Loucy (cell line): ENCODE results near the gene CRYBA4.

ENCODE experiments used
- H2AFZ ChIP-seq: fragments of 200-600 bp; sonication (generic); 2 replicates; pipeline ENCODE4 v1.6.0; 2016; ENCODE audit warnings: antibody characterized with exemption, mild to moderate bottlenecking, low read length, moderate library complexity
- H3F3A ChIP-seq: fragments of 200-600 bp; 2 replicates; pipeline ENCODE4 v1.6.0; 2016; ENCODE audit warnings: antibody characterized with exemption, low read depth, mild to moderate bottlenecking
- H3K27me3 ChIP-seq: fragments of 200-600 bp; sonication (generic); 2 replicates; pipeline ENCODE4 v1.6.1; 2014; ENCODE audit warnings: low read length, mild to moderate bottlenecking; ENCODE audit not compliant: insufficient read depth, poor library complexity, severe bottlenecking
- H3K36me3 ChIP-seq: fragments of 200-600 bp; sonication (generic); 2 replicates; pipeline ENCODE4 v1.6.1; 2016; ENCODE audit warnings: low read length; ENCODE audit not compliant: insufficient read depth
- H3K4me1 ChIP-seq: fragments of 200-600 bp; sonication (generic); 2 replicates; pipeline ENCODE4 v1.5.1; 2014; ENCODE audit warnings: low read length, mild to moderate bottlenecking; ENCODE audit not compliant: insufficient read depth, poor library complexity, severe bottlenecking
- H3K4me2 ChIP-seq: fragments of 200-600 bp; sonication (generic); 2 replicates; pipeline ENCODE4 v1.6.0; 2014; ENCODE audit warnings: antibody characterized with exemption, low read length, low read depth, mild to moderate bottlenecking; ENCODE audit not compliant: poor library complexity, severe bottlenecking
- H3K4me3 ChIP-seq: fragments of 200-600 bp; sonication (generic); 2 replicates; pipeline ENCODE4 v1.5.1; 2014; ENCODE audit warnings: low read length, mild to moderate bottlenecking, mixed read lengths; ENCODE audit not compliant: poor library complexity, severe bottlenecking
- H3K79me2 ChIP-seq: fragments of 200-600 bp; sonication (generic); 2 replicates; pipeline ENCODE4 v1.6.1; 2014; ENCODE audit warnings: low read length; ENCODE audit not compliant: insufficient read depth
- H3K9ac ChIP-seq: fragments of 200-600 bp; sonication (generic); 2 replicates; pipeline ENCODE4 v1.6.0; 2014; ENCODE audit warnings: mild to moderate bottlenecking, low read depth, low read length, moderate library complexity; ENCODE audit not compliant: poor library complexity, severe bottlenecking
- H3K9me2 ChIP-seq: fragments of 200-600 bp; sonication (generic); replicated peaks from 2 replicates; pipeline ENCODE4 v1.6.1; 2016; ENCODE audit warnings: low read depth, low read length, mixed read lengths
- H3K9me3 ChIP-seq: fragments of 200-600 bp; sonication (generic); 2 replicates; pipeline ENCODE4 v1.6.1; 2014; ENCODE audit warnings: mild to moderate bottlenecking, antibody characterized with exemption, low read length, low read depth; ENCODE audit not compliant: insufficient read depth
- H4K20me1 ChIP-seq: fragments of 200-600 bp; sonication (generic); 2 replicates; pipeline ENCODE4 v1.6.0; 2014; ENCODE audit warnings: antibody characterized with exemption, low read length, mild to moderate bottlenecking; ENCODE audit not compliant: insufficient read depth, poor library complexity, severe bottlenecking
- CTCF ChIP-seq: fragments of 200-600 bp; sonication (generic); conservative IDR thresholded peaks from 2 replicates; pipeline ENCODE4 v1.5.1; 2014; ENCODE audit warnings: mild to moderate bottlenecking, antibody characterized with exemption, low read length
- EZH2phosphoT487 ChIP-seq: fragments of 200-600 bp; IDR thresholded peaks from 2 replicates; pipeline ENCODE4 v1.6.1; 2018; ENCODE audit warnings: antibody characterized with exemption, mild to moderate bottlenecking, moderate library complexity, borderline replicate concordance

CRYBA4 gene

GRCh38 chr22:26589845-26590736 is 31.7 kb upstream of the CRYBA4 start, which contains the start of gene TPST2:
Gene TPST2, minus strand, starts transcription at chr22:26590132. Its CDS starts 48,502 bp downstream, at chr22:26541630.
- Histone ChIP-seq H3K79me2 (peaks cover 19% of the 10 kb centered on the region), H3K9ac (peak within 1 kb of the TSS; percentile 78), H3K27me3 (no peaks in the 10 kb centered on the region), H2AFZ (peak within 1 kb of the TSS; percentile 78), H3F3A (0 out of 2 replicates have a peak, but pooled peaks cover 3% of the 10 kb centered on the region), H3K36me3 (no peaks in the 10 kb centered on the region), H3K4me2 (peak within 1 kb of the TSS; percentile 75), H3K9me3 (no peaks in the 10 kb centered on the region), H3K4me3 (peak within 1 kb of the TSS; percentile 84), H3K9me2 (no peaks in the 10 kb centered on the region), H4K20me1 (peaks cover 6% of the 10 kb centered on the region), H3K4me1 (peaks cover 48% of the 10 kb centered on the region)
- TF ChIP-seq EZH2phosphoT487 (no peak), CTCF (no peak)

- Histone ChIP-seq H3K9me3 (no peaks in the 10 kb centered on the region), H4K20me1 (peaks cover 2% of the 10 kb centered on the region), H3K9ac (peak overlapping the region; percentile 7), H3K79me2 (peaks cover 19% of the 10 kb centered on the region), H3K27me3 (no peaks in the 10 kb centered on the region), H3K4me3 (peak overlapping the region; percentile 4), H3K9me2 (no peaks in the 10 kb centered on the region), H3K4me2 (peak overlapping the region; percentile 38), H3K4me1 (peaks cover 40% of the 10 kb centered on the region), H3K36me3 (no peaks in the 10 kb centered on the region), H2AFZ (no peak overlapping the region), H3F3A (0 out of 2 replicates have a peak, but pooled peaks cover 3% of the 10 kb centered on the region)
- TF ChIP-seq CTCF (no peak), EZH2phosphoT487 (no peak)
Measured at GRCh38 chr22:26592421-26592891, 29.3 kb upstream of the CRYBA4 start.

- Histone ChIP-seq H3K36me3 (no peaks in the 10 kb centered on the region), H3F3A (0 out of 2 replicates have a peak, but pooled peaks cover 3% of the 10 kb centered on the region), H3K4me1 (peaks cover 35% of the 10 kb centered on the region), H3K9me3 (no peaks in the 10 kb centered on the region), H3K9me2 (no peaks in the 10 kb centered on the region), H3K27me3 (no peaks in the 10 kb centered on the region), H3K4me2 (no peak overlapping the region), H4K20me1 (peaks cover 2% of the 10 kb centered on the region), H3K9ac (no peak overlapping the region), H3K79me2 (peaks cover 9% of the 10 kb centered on the region), H2AFZ (0 out of 2 replicates have a peak overlapping the region, but pooled peaks have one; percentile 39), H3K4me3 (no peak overlapping the region)
- no peak for TF ChIP-seq CTCF
- no peak for TF ChIP-seq EZH2phosphoT487
Measured at GRCh38 chr22:26593763-26594162, 28.0 kb upstream of the CRYBA4 start.
